HG03064 (cell line): Measurements from ENCODE around the gene WDR5.

ENCODE experiments used
- ATAC-seq: cut with Tn5 transposase; IDR thresholded peaks from one replicate; pipeline ENCODE4 v1.9.1; 2021; ENCODE audit warnings: low read depth; ENCODE audit not compliant: unreplicated experiment

WDR5 gene

DNA sequence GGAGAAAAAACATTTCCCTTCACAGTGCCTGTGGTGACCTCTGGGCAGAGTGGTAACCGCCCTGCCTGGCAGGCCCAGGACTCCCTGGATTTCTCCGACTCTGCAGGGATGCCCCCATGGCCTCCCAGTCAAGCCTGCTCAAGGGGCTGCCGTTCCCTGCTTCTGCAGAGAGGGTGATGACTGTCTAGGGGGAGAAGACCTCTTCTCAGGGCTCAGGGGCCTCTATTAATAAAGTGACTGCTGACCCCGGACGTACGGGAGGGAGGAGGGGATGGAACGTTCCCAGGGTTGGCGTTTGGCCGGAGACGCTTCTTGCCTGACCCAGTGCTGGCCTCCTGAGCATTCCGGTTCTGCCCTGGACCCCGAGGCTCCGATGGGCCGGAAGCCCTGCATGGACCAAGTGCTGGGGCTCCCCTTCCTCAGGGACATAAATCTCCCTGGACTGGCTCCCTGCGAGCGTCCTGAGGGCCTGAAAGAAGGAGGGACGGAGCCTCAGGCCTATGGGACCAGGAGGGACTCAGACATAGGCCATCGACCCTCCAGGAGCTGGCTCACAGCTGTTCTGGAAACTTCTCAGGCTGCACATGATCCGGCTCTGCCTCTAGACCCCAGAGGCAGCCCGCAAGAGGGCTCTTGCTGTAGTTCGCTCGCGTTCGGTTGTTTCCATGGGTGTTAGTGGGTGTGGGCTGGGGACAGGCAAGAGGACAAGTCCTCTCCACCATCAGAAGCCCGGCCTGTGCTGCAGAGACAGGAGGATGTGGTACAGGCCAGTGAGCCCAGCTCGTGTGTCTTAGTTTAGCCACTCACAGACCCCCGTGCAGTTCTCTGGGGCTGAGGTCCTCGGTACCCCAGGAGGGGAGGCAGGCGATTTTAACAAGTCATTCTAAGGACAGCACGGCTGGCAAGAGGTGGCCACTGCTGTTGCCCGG lies 36.6 kb downstream of the WDR5 start:
- ATAC-seq = no peak

- ATAC-seq = no peak
These were observed 37.5 kb downstream of the WDR5 start for GRCh38 chr9:134173127-134174072.

DNA sequence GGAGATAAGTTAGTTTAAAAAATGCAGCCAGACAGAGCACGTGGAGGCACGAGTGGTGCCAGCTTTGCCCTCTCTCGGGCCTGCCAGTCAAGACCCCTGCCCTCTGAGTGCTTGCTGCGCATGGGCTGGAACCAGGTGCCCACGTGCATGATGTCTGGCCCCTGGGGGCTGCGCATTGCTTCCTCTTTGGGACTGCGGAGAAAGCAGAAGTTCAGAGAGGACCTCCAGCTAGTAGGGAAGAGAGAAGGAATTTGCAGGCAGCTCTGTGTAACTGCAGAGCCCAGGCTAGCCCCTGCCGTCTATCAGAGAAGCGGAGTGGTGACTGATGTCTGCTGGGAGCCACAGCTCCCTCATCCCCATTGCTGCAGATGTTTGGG lies 38.2 kb downstream of the WDR5 start:
- no peak for ATAC-seq

GRCh38 chr9:134174526-134175290 lies 38.8 kb downstream of the WDR5 start:
- no peak for ATAC-seq

GRCh38 chr9:134175291-134175807 lies 39.5 kb downstream of the WDR5 start:
- ATAC-seq = no peak

DNA sequence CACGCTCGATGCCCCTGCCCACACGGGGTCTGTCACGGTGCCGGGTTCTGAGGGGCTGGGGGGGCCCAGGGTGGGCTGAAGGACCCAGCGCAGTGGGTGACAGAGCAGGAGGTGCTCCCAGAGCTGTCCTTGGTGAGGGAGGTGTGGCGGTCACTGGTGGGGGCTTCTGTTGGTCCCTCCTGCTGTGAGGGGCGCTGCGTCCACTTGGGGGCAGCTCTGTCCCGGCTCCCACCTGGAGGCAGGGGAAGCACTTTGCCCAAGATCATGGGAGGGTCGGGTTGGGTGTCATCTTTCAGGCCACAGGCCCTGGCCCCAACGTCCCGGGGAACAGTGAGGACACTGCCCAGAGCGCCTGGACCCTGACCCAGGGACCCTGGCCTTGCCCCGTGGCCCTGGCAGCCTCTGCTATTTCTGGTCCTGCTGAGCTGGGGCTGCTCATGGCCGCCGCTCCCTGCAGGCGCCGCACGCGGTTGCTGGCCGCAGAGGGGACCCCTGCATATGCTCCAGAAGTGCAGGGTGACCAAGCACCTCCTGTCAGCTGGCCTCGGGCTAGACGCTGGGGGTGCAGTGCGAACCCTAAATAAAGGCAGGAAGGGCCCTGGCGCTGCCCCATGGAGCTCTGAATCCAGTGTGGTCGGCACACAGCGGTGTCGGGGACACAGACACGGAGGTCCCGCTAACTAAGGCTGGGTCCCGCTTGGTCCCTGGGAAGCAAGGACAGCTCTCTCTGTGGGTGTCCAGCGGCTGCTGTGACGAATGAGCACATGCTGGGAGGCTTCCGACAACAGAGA lies 40.1 kb downstream of the WDR5 start:
- ATAC-seq = no peak

- no peak for ATAC-seq
These were observed 40.7 kb downstream of the WDR5 start for GRCh38 chr9:134176599-134176968.

DNA sequence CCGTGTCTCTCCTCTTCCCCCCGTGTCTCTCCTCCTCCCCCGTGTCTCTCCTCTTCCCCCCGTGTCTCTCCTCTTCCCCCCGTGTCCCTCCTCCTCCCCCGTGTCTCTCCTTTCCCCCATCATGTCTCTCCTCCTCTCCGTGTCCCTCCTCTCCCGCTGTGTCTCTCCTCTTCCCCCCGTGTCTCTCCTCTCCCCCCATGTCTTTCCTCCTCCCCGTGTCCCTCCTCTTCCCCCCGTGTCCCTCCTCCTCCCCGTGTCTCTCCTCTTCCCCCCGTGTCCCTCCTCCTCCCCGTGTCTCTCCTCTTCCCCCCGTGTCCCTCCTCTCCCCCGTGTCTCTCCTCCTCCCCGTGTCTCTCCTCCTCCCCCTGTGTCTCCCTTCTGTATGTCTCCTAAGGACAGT lies 41.3 kb downstream of the WDR5 start:
- ATAC-seq = no peak

DNA sequence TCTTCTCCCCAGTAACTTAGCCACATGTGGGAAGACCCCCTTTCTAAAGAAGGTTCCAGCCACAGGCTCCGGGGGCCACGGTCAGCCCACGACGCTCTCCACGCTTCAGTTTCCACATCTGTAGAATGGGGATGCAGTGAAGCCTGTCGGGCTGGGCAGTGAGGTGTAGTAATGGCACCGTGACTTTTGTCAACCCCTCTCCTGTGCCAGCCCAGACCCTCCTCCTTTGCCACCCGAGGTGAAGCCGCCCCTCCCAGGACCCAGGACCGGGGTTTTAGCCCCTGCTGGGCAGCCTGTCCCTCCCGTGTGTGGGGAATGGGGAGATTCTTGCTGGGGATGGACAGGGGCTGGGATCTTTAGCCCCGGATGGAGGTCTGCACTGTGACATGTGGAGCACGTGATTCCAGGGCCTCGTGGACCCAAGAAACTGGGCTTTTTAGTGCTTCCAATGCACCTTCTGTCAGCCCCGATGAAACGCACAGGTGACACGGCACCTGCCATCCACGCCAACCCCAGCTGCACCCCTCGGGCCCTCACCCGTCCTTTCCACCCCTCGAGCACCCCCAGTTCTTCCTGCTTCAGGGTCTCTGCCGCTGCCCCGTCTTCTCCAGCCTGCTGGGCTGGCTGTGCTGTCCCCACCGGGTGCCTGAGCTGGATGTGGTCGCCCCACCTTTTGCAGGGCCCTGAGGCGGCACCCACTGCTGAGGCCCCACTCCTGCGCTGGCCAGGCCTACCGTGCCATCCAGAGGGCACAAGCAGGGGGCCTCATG lies 41.9 kb downstream of the WDR5 start:
- ATAC-seq = no peak

- ATAC-seq = no peak
These were observed 42.5 kb downstream of the WDR5 start for GRCh38 chr9:134178394-134178767.

GRCh38 chr9:134178768-134179551 lies 43.1 kb downstream of the WDR5 start:
- no peak for ATAC-seq

GRCh38 chr9:134179595-134179917 lies 43.7 kb downstream of the WDR5 start:
- no peak for ATAC-seq

- no peak for ATAC-seq
These were observed 44.3 kb downstream of the WDR5 start for GRCh38 chr9:134179918-134180785.

DNA sequence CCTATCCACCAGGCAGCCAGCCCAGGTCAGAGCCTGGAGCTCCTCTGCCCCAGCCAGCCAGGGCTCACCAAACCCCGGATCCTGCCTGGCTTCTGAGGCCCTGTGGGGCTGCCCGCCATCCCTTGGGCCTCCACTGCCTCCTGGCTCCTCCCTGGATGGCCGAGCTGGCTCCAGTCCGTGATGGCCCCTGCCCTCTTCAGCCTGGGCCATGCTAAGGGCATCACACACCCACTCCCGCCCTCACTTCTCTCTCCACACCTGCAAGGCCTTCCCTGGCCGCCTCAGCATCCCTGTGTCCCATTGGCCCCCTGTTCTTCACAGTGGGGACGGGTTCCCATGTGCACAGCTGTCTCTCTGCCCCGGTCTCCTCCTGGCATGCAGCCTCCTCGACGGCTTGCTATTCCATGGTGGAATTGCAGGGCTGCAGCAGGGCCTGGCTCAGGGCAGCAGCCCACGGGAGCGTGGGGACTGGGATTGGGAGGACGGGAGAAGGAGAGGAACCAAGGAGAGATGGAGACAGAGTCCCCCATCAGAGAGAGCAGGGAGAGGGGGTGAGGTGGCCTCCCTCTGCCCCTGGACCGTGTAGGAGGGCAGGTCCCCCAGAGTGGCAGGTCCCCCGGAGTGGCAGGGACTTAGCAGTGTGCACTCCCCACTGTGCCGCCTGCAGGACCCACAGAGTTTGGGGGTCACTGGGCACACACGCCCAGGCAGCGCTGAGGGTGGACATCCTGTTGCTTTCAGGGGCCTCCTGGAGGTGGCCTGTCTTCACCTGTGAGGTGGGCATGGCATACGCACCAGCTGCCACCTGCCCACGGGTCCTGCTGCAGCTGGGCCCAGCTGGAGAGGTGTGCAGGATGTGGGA lies 45.1 kb downstream of the WDR5 start:
- ATAC-seq = no peak

GRCh38 chr9:134181648-134182034 lies 45.8 kb downstream of the WDR5 start:
- ATAC-seq = no peak

- ATAC-seq = no peak
These were observed 46.7 kb downstream of the WDR5 start for GRCh38 chr9:134182554-134183085.
